Upper lobe of left lung (tissue), 6 donors: Measurements from ENCODE around the gene MLST8. TPM values are rescaled to one million over a fixed set of nuclear protein-coding genes. Genes with fewer than 3 reads are reported as not detected.
A peak's percentile ranks its signal among the peaks of the same experiment; 100 is the strongest.

ENCODE experiments used
- ATAC-seq, 2 donors: fragments of 200-7000 bp; cut with Tn5 transposase; one replicate each; pipeline ENCODE4 v1.9.1; 2022; ENCODE audit warnings: mild to moderate bottlenecking in 2 of 2, moderate library complexity in 2 of 2; ENCODE audit not compliant: low FRiP score in 2 of 2
- DNase-seq, 2 donors: peaks; one replicate each; pipeline ENCODE4 v3.0.0-alpha.2; 2019 to 2020
- H3K27ac ChIP-seq, 4 donors: fragments of 200-600 bp; sonication (generic); one replicate each; pipeline ENCODE4 v1.5.1; 2016 to 2019
- H3K27me3 ChIP-seq, 4 donors: fragments of 200-600 bp; sonication (generic); one replicate each; pipeline ENCODE4 v1.5.1; 2017 to 2019
- H3K36me3 ChIP-seq, 4 donors: fragments of 200-600 bp; sonication (generic); one replicate each; pipeline ENCODE4 v1.5.1; 2016 to 2019
- H3K4me1 ChIP-seq, 4 donors: fragments of 200-600 bp; sonication (generic); one replicate each; pipeline ENCODE4 v1.5.1; 2018 to 2019
- H3K4me3 ChIP-seq, 4 donors: fragments of 200-600 bp; sonication (generic); one replicate each; pipeline ENCODE4 v1.5.1; 2017 to 2019; ENCODE audit warnings: mild to moderate bottlenecking in 2 of 4, moderate library complexity in 1 of 4
- H3K9me3 ChIP-seq, 4 donors: fragments of 200-600 bp; sonication (generic); one replicate each; pipeline ENCODE4 v1.5.1; 2018 to 2019
- CTCF ChIP-seq, 6 experiments: fragments of 450-650 bp in 4 of 6; fragments of 200-600 bp in 2 of 6; sonication (generic) in 2 of 6; IDR thresholded peaks; one replicate each; pipeline ENCODE4 v1.5.1; 2016 to 2019; ENCODE audit warnings: antibody characterized with exemption in 6 of 6
- EP300 ChIP-seq, 4 donors: sonication (generic); formaldehyde crosslinking; IDR thresholded peaks; one replicate each; pipeline ENCODE4 v1.5.1; 2017; ENCODE audit warnings: antibody characterized with exemption in 4 of 4, control low read depth in 2 of 4
- POLR2A ChIP-seq, 4 donors: fragments of 450-650 bp; IDR thresholded peaks; one replicate each; pipeline ENCODE4 v1.5.1; 2016 to 2017; ENCODE audit warnings: antibody characterized with exemption in 4 of 4, mild to moderate bottlenecking in 2 of 4
- POLR2AphosphoS5 ChIP-seq, 2 donors: sonication (generic); formaldehyde crosslinking; IDR thresholded peaks; one replicate each; pipeline ENCODE4 v1.5.1; 2017; ENCODE audit warnings: antibody characterized with exemption in 2 of 2
- WGBS, 2 donors: methylation state at CpG; one replicate each; pipeline ENCODE4 v1.1.5; 2017 to 2018; 5-methylcytosine and 5-hydroxymethylcytosine counted together
- total RNA-seq, 6 donors: library from RNA; depleted of rRNA in 4 of 6; stranded (reverse); fragments of >200 nt in 4 of 6; gene quantifications; one replicate each; pipeline versions ENCODE4 v1.1.0 to v1.2.1, GENCODE V29; 2016 to 2021
- donor health status: DM: no; HTN: no; CAD: no; lungs with moderate emphysema.
- donor health status: DM: no; HTN: yes; CAD: no; lungs with severe emphysema.

MLST8 gene
- total RNA-seq, 6 donors from 2014 or later: 24.6 to 93.2 (median 47.7) TPM

- TF ChIP-seq POLR2AphosphoS5 (IDR thresholded peaks at IDR 0.05): no peak
- no peak for TF ChIP-seq CTCF (IDR thresholded peaks at IDR 0.05)
- TF ChIP-seq POLR2A (IDR thresholded peaks at IDR 0.05): no peak
- no peak for TF ChIP-seq EP300 (IDR thresholded peaks at IDR 0.05)
- DNase-seq: peak in 1 of 2 donors; percentile 64
- 84 to 88% methylated on average over 17 to 21 of the region's 27 CpGs for WGBS, 2 donors
- ATAC-seq: no peak
- no peak overlapping the region for H3K4me3 ChIP-seq
- no peaks in the 10 kb centered on the region for H3K9me3 ChIP-seq
- H3K27me3 ChIP-seq: no peaks in the 10 kb centered on the region
- peak overlapping the region; percentile 43 to 83 (median 76) for H3K27ac ChIP-seq
- peaks cover 0 to 6% (median 0%) of the 10 kb centered on the region in 4 donors for H3K36me3 ChIP-seq
- peaks cover 68 to 88% (median 74%) of the 10 kb centered on the region in 4 donors for H3K4me1 ChIP-seq
These were observed 47.6 kb upstream of the MLST8 start for GRCh38 chr16:2157480-2158261.

DNA sequence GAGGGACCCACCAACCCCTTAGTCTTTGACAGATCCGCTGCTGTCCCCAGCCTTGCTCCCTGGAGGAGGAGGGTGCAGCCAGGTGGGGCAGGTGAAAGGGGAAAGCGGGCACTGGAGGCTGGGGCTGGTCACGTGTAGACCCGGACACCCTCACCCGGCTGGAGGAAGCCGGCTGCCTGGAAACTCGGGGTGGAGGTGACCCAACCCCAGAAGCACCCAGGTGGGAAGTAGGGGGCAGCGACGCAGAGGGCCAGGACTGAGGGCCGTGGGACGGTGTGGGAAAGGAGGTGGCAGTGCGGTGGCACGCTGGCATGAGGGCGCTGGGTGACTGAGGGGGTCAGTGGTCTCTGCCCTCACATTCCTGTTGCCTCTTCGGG lies 47.0 kb upstream of the MLST8 start:
- no peak for ATAC-seq

GRCh38 chr16:2159175-2159838 lies 45.9 kb upstream of the MLST8 start:
- 57 to 64% methylated on average over 14 to 19 of the region's 24 CpGs for WGBS, 2 donors
- Histone ChIP-seq H3K4me3 (peak overlapping the region in 2 of 4 donors; percentile 2 to 23), H3K9me3 (no peaks in the 10 kb centered on the region), H3K27me3 (no peaks in the 10 kb centered on the region), H3K36me3 (peaks cover 0 to 6% (median 2%) of the 10 kb centered on the region in 4 donors), H3K27ac (peak overlapping the region; percentile 43 to 76 (median 62)), H3K4me1 (peaks cover 55 to 74% (median 57%) of the 10 kb centered on the region in 4 donors)
- DNase-seq: peak in 1 of 2 donors; percentile 90
- TF ChIP-seq CTCF (IDR thresholded peaks at IDR 0.05) (no peak), POLR2A (IDR thresholded peaks at IDR 0.05) (no peak), EP300 (IDR thresholded peaks at IDR 0.05) (no peak), POLR2AphosphoS5 (IDR thresholded peaks at IDR 0.05) (no peak)
- peak in 1 of 2 donors; percentile 23 for ATAC-seq

More for the DNA sequence above, 47.0 kb upstream of the MLST8 start:
- H3K9me3 ChIP-seq: no peaks in the 10 kb centered on the region
- peak overlapping the region; percentile 43 to 76 (median 62) for H3K27ac ChIP-seq
- peak in 1 of 2 donors; percentile 52 for DNase-seq
- H3K36me3 ChIP-seq: peaks cover 0 to under 1% (median 0%) of the 10 kb centered on the region in 4 donors
- H3K27me3 ChIP-seq: no peaks in the 10 kb centered on the region
- WGBS, 2 donors: 84 to 87% methylated on average over 13 to 14 of the region's 15 CpGs
- no peak overlapping the region for H3K4me3 ChIP-seq
- peaks cover 62 to 84% (median 68%) of the 10 kb centered on the region in 4 donors for H3K4me1 ChIP-seq
- TF ChIP-seq CTCF (IDR thresholded peaks at IDR 0.05) (no peak), EP300 (IDR thresholded peaks at IDR 0.05) (no peak), POLR2A (IDR thresholded peaks at IDR 0.05) (no peak), POLR2AphosphoS5 (IDR thresholded peaks at IDR 0.05) (no peak)

DNA sequence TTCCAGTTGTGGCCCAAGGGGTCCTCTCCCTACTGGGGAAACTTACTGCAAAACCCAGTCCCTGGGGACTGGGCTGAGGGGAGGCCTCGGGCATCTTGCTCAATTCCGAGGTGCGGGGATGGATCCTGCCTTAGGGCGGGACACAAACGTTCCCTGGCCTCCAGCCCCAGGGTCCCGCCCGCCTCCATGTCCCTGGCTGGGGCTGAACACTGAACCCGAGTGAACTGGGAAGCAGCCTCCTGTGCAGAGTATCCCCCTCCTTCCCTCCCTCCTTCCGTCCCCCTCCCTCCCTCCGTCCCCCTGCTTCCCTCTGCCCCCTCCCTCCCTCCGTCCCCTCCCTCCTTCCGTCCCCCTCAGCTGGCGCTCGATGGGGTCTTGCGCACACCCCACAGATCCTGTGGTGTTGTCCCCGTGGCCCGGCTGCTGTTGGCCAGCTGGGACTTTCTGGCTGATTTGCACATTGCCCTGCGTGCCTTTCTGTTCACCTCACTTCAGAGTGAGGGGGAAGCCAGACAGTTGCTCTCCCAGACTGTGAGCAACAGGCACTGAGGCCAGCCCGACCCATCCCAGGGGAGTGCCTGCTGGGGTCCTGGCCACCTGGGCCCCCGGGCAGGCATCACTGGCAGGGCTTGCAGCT lies 44.2 kb upstream of the MLST8 start:
- peaks cover 53 to 65% (median 54%) of the 10 kb centered on the region in 4 donors for H3K4me1 ChIP-seq

More for the DNA sequence above, 44.2 kb upstream of the MLST8 start:
- ATAC-seq: peak in 1 of 2 donors; percentile 67
- peak in 1 of 2 donors; percentile 71 for DNase-seq
- no peaks in the 10 kb centered on the region for H3K27me3 ChIP-seq
- TF ChIP-seq POLR2AphosphoS5 (IDR thresholded peaks at IDR 0.05) (peak in 1 of 2 donors; percentile 25), EP300 (IDR thresholded peaks at IDR 0.05) (no peak), CTCF (IDR thresholded peaks at IDR 0.05) (no peak), POLR2A (IDR thresholded peaks at IDR 0.05) (no peak)
- peak overlapping the region in 3 of 4 donors; percentile 43 to 75 (median 51) for H3K27ac ChIP-seq
- H3K9me3 ChIP-seq: no peaks in the 10 kb centered on the region
- H3K4me3 ChIP-seq: no peak overlapping the region
- WGBS, 2 donors: 53 to 71% methylated on average over 7 to 14 of the region's 20 CpGs
- H3K36me3 ChIP-seq: peaks cover 0 to 10% (median 7%) of the 10 kb centered on the region in 4 donors
